WTC11 (cell line): ENCODE results near the gene SLC10A3. TPM values are rescaled to one million over a fixed set of nuclear protein-coding genes. Genes with fewer than 3 reads are reported as not detected.

Source experiments
- ATAC-seq: fragments of 200-7000 bp; cut with Tn5 transposase; 2 replicates; pipeline ENCODE4 v1.10.0; 2021; ENCODE audit warnings: mild to moderate bottlenecking, moderate library complexity
- CTCF ChIA-PET: fragments of 300-600 bp; sonication (Branson Sonifier 250); formaldehyde crosslinking; loops from one replicate; lab custom pipeline; 2021; ENCODE audit warnings: antibody characterized with exemption; lab: Charles Lee
- POLR2A ChIA-PET: fragments of 350-600 bp; sonication (Branson Sonifier 250); formaldehyde crosslinking; loops from one replicate; lab custom pipeline; 2021; ENCODE audit warnings: antibody characterized with exemption; lab: Charles Lee
- DNase-seq: peaks from one replicate; pipeline ENCODE4 v3.0.0; 2021; ENCODE audit warnings: low spot score
- H3K27ac Mint-ChIP-seq: 2 replicates; pipeline ENCODE4 v1.8.0; 2021; ENCODE audit warnings: mixed read lengths
- H3K27me3 Mint-ChIP-seq: 2 replicates; pipeline ENCODE4 v1.8.0; 2021; ENCODE audit warnings: low read depth, mild to moderate bottlenecking, moderate library complexity, mixed read lengths
- H3K36me3 Mint-ChIP-seq: 2 replicates; pipeline ENCODE4 v1.8.0; 2021; ENCODE audit warnings: mixed read lengths
- H3K4me1 Mint-ChIP-seq: 2 replicates; pipeline ENCODE4 v1.8.0; 2022; ENCODE audit warnings: mixed read lengths
- H3K4me3 Mint-ChIP-seq: 2 replicates; pipeline ENCODE4 v1.8.0; 2021; ENCODE audit warnings: mild to moderate bottlenecking, moderate library complexity, mixed read lengths
- H3K9me3 Mint-ChIP-seq: 2 replicates; pipeline ENCODE4 v1.8.0; 2021; ENCODE audit warnings: mixed read lengths
- GRHL2 ChIP-seq: fragments of 250-450 bp; sonication (Bioruptor Pico); IDR thresholded peaks from 2 replicates; pipeline ENCODE4 v1.8.0; 2022; ENCODE audit warnings: mild to moderate bottlenecking, moderate library complexity; ENCODE audit not compliant: insufficient replicate concordance, severe bottlenecking
- NFATC4 ChIP-seq: fragments of 250-450 bp; sonication (Bioruptor Pico); IDR thresholded peaks from 2 replicates; pipeline ENCODE4 v1.9.0; 2021; ENCODE audit warnings: mild to moderate bottlenecking
- NR2C2 ChIP-seq: sonication (generic); formaldehyde crosslinking; IDR thresholded peaks from 2 replicates; pipeline ENCODE4 v1.8.0; 2022; ENCODE audit warnings: mild to moderate bottlenecking, missing genetic modification reagents
- NR3C1 ChIP-seq: sonication (generic); formaldehyde crosslinking; conservative IDR thresholded peaks from 2 replicates; pipeline ENCODE4 v1.8.1; 2023; ENCODE audit warnings: low read depth, mild to moderate bottlenecking, missing genetic modification reagents
- OVOL2 ChIP-seq: fragments of 250-450 bp; sonication (Bioruptor Pico); IDR thresholded peaks from 2 replicates; pipeline ENCODE4 v1.9.0; 2021; ENCODE audit warnings: mild to moderate bottlenecking, borderline replicate concordance
- SOX15 ChIP-seq: fragments of 250-450 bp; sonication (Bioruptor Pico); IDR thresholded peaks from 2 replicates; pipeline ENCODE4 v1.9.0; 2021; ENCODE audit warnings: mild to moderate bottlenecking
- ZNF138 ChIP-seq: sonication (generic); formaldehyde crosslinking; conservative IDR thresholded peaks from 2 replicates; pipeline ENCODE4 v1.8.1; 2022; ENCODE audit warnings: mild to moderate bottlenecking, moderate library complexity, missing genetic modification reagents
- ZNF263 ChIP-seq: sonication (generic); formaldehyde crosslinking; IDR thresholded peaks from 2 replicates; pipeline ENCODE4 v1.8.1; 2022; ENCODE audit warnings: low read depth, mild to moderate bottlenecking, moderate library complexity, missing genetic modification reagents
- ZNF416 ChIP-seq: fragments of 250-450 bp; sonication (Bioruptor Pico); IDR thresholded peaks from 2 replicates; pipeline ENCODE4 v1.9.0; 2021; ENCODE audit warnings: mild to moderate bottlenecking, inconsistent platforms
- ZNF671 ChIP-seq: fragments of 250-450 bp; sonication (Bioruptor Pico); IDR thresholded peaks from 2 replicates; pipeline ENCODE4 v1.8.0; 2021; ENCODE audit warnings: mild to moderate bottlenecking
- total RNA-seq: library from RNA; stranded (reverse); gene quantifications from 3 replicates; pipeline ENCODE4 v1.2.3, GENCODE V29; 2021
- TF ChIP-seq, protein P1 (sequence below): sonication (generic); formaldehyde crosslinking; IDR thresholded peaks from 2 replicates; pipeline ENCODE4 v1.8.1; 2023; ENCODE audit warnings: mild to moderate bottlenecking, missing genetic modification reagents
- TF ChIP-seq, protein P2 (sequence below): sonication (generic); formaldehyde crosslinking; IDR thresholded peaks from 2 replicates; pipeline ENCODE4 v1.8.1; 2023; ENCODE audit warnings: mild to moderate bottlenecking, missing genetic modification reagents, moderate library complexity
- TF ChIP-seq, protein P3 (sequence below): sonication (generic); formaldehyde crosslinking; IDR thresholded peaks from 2 replicates; pipeline ENCODE4 v1.8.0; 2022; ENCODE audit warnings: mild to moderate bottlenecking, missing genetic modification reagents
- TF ChIP-seq, protein P4 (sequence below): sonication (generic); formaldehyde crosslinking; IDR thresholded peaks from 2 replicates; pipeline ENCODE4 v1.8.1; 2022; ENCODE audit warnings: low read depth, mild to moderate bottlenecking, moderate library complexity, missing genetic modification reagents, borderline replicate concordance
- TF ChIP-seq, protein P5 (sequence below): fragments of 250-450 bp; sonication (Bioruptor Pico); IDR thresholded peaks from 2 replicates; pipeline ENCODE4 v1.9.0; 2021; ENCODE audit warnings: mild to moderate bottlenecking, borderline replicate concordance

The SLC10A3 gene
- total RNA-seq, 1 experiment from 2014 or later: 9.8 TPM

DNA sequence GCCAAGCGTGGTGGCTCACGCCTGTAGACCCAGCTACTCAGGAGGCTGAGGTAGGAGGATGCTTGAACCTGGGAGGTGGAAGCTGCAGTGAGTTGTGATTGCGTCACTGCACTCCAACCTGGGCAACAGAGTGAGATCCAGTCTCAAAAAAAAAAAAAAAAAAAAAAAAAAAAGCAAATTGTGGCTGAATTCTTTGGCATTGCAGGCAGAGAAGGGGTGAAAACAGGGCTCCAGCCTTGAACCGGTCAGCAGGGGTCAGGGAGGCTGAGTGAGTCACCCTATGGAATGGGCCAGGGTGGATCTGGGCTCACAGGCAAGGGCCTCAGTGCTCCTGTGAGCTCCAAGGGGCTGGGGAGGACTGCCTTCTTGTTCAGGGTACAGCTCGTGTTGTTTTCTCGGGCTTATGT is 38.8 kb upstream of the SLC10A3 start (continued):
- TF ChIP-seq ZNF263 (CRISPR knock-in tag) (no peak), SOX15 (CRISPR knock-in tag) (no peak)
- TF ChIP-seq, protein P1, sequence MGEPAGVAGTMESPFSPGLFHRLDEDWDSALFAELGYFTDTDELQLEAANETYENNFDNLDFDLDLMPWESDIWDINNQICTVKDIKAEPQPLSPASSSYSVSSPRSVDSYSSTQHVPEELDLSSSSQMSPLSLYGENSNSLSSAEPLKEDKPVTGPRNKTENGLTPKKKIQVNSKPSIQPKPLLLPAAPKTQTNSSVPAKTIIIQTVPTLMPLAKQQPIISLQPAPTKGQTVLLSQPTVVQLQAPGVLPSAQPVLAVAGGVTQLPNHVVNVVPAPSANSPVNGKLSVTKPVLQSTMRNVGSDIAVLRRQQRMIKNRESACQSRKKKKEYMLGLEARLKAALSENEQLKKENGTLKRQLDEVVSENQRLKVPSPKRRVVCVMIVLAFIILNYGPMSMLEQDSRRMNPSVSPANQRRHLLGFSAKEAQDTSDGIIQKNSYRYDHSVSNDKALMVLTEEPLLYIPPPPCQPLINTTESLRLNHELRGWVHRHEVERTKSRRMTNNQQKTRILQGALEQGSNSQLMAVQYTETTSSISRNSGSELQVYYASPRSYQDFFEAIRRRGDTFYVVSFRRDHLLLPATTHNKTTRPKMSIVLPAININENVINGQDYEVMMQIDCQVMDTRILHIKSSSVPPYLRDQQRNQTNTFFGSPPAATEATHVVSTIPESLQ (CRISPR knock-in tag): no peak
- TF ChIP-seq, protein P2, sequence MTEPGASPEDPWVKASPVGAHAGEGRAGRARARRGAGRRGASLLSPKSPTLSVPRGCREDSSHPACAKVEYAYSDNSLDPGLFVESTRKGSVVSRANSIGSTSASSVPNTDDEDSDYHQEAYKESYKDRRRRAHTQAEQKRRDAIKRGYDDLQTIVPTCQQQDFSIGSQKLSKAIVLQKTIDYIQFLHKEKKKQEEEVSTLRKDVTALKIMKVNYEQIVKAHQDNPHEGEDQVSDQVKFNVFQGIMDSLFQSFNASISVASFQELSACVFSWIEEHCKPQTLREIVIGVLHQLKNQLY (CRISPR knock-in tag): no peak

DNA sequence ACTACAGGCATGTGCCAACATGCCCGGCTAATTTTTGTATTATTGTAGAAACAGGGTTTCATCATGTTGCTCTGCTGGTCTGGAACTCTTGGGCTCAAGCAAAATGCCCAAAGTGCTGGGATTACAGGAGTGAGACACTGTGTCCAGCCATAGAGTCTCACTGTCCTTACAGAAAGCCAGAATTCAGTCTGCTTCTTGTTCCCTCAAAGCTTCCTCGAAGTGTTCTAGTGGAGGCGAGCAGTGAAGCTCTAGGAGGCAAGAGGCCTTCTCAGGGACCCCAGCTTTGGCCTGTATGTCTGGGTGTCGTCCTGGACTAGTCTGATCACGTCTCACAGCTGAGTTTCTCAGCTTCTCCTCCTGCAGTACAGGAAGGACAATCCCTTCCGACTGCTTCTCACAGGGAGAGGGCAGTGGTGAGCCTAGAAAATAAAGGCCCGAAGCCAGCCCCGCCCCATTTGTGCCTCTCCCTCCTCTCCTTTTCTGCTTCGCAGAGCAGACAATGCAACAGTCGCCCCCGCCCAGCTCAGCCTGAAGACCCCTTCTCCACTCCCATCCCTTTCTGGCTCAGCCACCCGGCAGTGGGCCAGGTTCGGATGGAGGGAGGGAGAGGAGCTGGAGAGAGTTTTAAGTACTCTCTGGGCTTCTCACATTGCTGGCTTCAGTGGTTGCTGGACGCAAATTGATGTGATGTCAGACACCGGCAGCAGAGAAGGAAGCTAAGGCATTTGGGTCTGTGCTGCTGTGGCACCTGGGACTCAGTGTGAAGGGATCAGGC is 36.7 kb upstream of the SLC10A3 start:
- POLR2A ChIA-PET: interaction anchor here (0.6 to 1.6 kb wide), 4 partner anchors 10 to 709 kb away, joined by 4 to 13 read pairs (median 6); partner anchors contain the start of gene SLC10A3

More for the DNA sequence above, 36.7 kb upstream of the SLC10A3 start:
- Mint-ChIP-seq H3K4me1 (peaks cover 10% of the 10 kb centered on the region; the same call in 1 of the 2 replicates), H3K4me3 (peak overlapping the region; percentile 54), H3K27ac (no peak overlapping the region), H3K9me3 (no peaks in the 10 kb centered on the region), H3K36me3 (0 out of 2 replicates have a peak, but pooled peaks cover 4% of the 10 kb centered on the region), H3K27me3 (peaks cover 43% of the 10 kb centered on the region)
- no peak for TF ChIP-seq ZNF671 (CRISPR knock-in tag)
- no peak for TF ChIP-seq ZNF138 (CRISPR knock-in tag)
- no peak for TF ChIP-seq NR2C2
- TF ChIP-seq NFATC4 (CRISPR knock-in tag): no peak
- TF ChIP-seq, protein P3, sequence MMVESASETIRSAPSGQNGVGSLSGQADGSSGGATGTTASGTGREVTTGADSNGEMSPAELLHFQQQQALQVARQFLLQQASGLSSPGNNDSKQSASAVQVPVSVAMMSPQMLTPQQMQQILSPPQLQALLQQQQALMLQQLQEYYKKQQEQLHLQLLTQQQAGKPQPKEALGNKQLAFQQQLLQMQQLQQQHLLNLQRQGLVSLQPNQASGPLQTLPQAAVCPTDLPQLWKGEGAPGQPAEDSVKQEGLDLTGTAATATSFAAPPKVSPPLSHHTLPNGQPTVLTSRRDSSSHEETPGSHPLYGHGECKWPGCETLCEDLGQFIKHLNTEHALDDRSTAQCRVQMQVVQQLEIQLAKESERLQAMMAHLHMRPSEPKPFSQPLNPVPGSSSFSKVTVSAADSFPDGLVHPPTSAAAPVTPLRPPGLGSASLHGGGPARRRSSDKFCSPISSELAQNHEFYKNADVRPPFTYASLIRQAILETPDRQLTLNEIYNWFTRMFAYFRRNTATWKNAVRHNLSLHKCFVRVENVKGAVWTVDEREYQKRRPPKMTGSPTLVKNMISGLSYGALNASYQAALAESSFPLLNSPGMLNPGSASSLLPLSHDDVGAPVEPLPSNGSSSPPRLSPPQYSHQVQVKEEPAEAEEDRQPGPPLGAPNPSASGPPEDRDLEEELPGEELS (CRISPR knock-in tag): no peak
- no peak for TF ChIP-seq NR3C1 (CRISPR knock-in tag)
- TF ChIP-seq, protein P4, sequence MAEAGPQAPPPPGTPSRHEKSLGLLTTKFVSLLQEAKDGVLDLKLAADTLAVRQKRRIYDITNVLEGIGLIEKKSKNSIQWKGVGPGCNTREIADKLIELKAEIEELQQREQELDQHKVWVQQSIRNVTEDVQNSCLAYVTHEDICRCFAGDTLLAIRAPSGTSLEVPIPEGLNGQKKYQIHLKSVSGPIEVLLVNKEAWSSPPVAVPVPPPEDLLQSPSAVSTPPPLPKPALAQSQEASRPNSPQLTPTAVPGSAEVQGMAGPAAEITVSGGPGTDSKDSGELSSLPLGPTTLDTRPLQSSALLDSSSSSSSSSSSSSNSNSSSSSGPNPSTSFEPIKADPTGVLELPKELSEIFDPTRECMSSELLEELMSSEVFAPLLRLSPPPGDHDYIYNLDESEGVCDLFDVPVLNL: no peak
- TF ChIP-seq ZNF416 (CRISPR knock-in tag): no peak
- no peak for TF ChIP-seq GRHL2
- TF ChIP-seq, protein P5, sequence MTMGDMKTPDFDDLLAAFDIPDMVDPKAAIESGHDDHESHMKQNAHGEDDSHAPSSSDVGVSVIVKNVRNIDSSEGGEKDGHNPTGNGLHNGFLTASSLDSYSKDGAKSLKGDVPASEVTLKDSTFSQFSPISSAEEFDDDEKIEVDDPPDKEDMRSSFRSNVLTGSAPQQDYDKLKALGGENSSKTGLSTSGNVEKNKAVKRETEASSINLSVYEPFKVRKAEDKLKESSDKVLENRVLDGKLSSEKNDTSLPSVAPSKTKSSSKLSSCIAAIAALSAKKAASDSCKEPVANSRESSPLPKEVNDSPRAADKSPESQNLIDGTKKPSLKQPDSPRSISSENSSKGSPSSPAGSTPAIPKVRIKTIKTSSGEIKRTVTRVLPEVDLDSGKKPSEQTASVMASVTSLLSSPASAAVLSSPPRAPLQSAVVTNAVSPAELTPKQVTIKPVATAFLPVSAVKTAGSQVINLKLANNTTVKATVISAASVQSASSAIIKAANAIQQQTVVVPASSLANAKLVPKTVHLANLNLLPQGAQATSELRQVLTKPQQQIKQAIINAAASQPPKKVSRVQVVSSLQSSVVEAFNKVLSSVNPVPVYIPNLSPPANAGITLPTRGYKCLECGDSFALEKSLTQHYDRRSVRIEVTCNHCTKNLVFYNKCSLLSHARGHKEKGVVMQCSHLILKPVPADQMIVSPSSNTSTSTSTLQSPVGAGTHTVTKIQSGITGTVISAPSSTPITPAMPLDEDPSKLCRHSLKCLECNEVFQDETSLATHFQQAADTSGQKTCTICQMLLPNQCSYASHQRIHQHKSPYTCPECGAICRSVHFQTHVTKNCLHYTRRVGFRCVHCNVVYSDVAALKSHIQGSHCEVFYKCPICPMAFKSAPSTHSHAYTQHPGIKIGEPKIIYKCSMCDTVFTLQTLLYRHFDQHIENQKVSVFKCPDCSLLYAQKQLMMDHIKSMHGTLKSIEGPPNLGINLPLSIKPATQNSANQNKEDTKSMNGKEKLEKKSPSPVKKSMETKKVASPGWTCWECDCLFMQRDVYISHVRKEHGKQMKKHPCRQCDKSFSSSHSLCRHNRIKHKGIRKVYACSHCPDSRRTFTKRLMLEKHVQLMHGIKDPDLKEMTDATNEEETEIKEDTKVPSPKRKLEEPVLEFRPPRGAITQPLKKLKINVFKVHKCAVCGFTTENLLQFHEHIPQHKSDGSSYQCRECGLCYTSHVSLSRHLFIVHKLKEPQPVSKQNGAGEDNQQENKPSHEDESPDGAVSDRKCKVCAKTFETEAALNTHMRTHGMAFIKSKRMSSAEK: no peak
- TF ChIP-seq OVOL2: no peak
- ATAC-seq (peak; percentile 95), DNase-seq (peak; percentile 73)
- CTCF ChIA-PET: interaction anchor here (0.6 to 1.8 kb wide), 19 partner anchors 8 to 221 kb away, joined by 3 to 20 read pairs (median 3); partner anchors contain the start of genes FAM3A, FLNA, PLXNA3 and RPL10
